ENCODE data around the gene F2RL1. TPM values are rescaled to one million over a fixed set of nuclear protein-coding genes. Genes with fewer than 3 reads are reported as not detected.

F2RL1 gene
- total and polyA plus RNA-seq, 2 experiments from 2014 or later = 130 to 210 TPM

DNA sequence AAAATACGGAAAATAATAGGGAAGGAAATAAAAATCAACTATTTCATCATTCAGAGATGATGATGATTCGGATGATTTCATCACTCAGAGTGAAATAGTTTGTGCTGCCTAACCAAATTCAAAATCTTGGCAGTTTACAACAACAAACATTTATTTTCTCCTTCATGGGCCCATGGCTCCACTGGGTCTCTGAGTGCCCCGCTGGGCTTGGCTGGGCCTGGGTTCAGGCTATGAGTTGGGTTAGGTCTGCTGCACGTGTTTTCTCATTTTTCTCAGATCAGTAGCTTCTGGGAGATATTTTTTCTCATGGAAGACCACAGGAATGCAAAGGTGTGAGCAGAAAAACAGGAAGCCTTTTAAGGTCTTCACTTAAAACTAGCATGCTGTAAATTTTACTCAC is 24.0 kb upstream of the F2RL1 start:
- Histone ChIP-seq H4K20me1 (ENCODE audit: insufficient read depth, poor library complexity, severe bottlenecking) (no peaks in the 10 kb centered on the region), H3K27ac (no peak overlapping the region), H3K4me1 (ENCODE audit: insufficient read depth) (peaks cover 15% of the 10 kb centered on the region), H3K9me2 (replicated peaks; ENCODE audit: insufficient read depth) (no peaks in the 10 kb centered on the region), H3K36me3 (replicated peaks; ENCODE audit: insufficient read depth, low read depth) (no peaks in the 10 kb centered on the region), H3K9me3 (ENCODE audit: low read depth) (no peaks in the 10 kb centered on the region), H3K4me3 (no peak overlapping the region), H2AFZ (no peak overlapping the region), H3K4me2 (no peak overlapping the region), H3K79me2 (no peaks in the 10 kb centered on the region), H3K27me3 (no peaks in the 10 kb centered on the region)
- DNase-seq (ENCODE audit: low spot score) = no peak
- TF ChIP-seq EZH2phosphoT487 (IDR thresholded peaks at IDR 0.05; ENCODE audit: low read depth, severe bottlenecking, unreplicated experiment) = no peak
- no peak for TF ChIP-seq EZH2 (IDR thresholded peaks at IDR 0.05; ENCODE audit: borderline replicate concordance)
- 68% methylated on average over 4 of the region's 4 CpGs for WGBS (ENCODE audit: low lambda C conversion rate, missing lambda C conversion rate)

DNA sequence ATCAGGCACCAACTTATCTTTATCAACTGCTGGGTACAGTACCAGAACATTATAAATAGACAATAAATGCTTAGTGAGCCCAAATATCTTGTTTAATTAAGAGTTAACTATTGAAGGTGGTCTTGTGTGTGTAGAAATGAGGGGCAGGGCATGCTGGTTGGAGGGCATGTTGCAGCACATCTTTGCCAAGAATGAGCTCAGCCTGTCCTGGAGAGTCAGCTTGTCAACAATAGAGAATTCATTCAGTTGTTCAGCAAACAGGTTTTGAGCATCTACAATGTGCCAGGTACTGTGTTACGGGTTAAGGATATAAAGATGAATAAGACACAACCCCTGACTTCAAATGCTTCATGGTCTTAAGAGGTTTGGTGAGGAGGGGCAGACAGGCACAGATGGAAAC is 19.2 kb upstream of the F2RL1 start:
- Histone ChIP-seq H3K79me2 (no peaks in the 10 kb centered on the region), H3K9me2 (replicated peaks; ENCODE audit: insufficient read depth) (no peaks in the 10 kb centered on the region), H3K27ac (no peak overlapping the region), H2AFZ (no peak overlapping the region), H3K9me3 (ENCODE audit: low read depth) (no peaks in the 10 kb centered on the region), H4K20me1 (ENCODE audit: insufficient read depth, poor library complexity, severe bottlenecking) (no peaks in the 10 kb centered on the region), H3K27me3 (no peaks in the 10 kb centered on the region), H3K4me2 (no peak overlapping the region), H3K4me1 (ENCODE audit: insufficient read depth) (no peaks in the 10 kb centered on the region), H3K4me3 (no peak overlapping the region), H3K36me3 (replicated peaks; ENCODE audit: insufficient read depth, low read depth) (no peaks in the 10 kb centered on the region)
- WGBS (ENCODE audit: low lambda C conversion rate, missing lambda C conversion rate) = 96% methylated on average over 1 of the region's 1 CpG
- DNase-seq (ENCODE audit: low spot score) = no peak
- no peak for TF ChIP-seq EZH2 (IDR thresholded peaks at IDR 0.05; ENCODE audit: borderline replicate concordance)
- TF ChIP-seq, protein P1, sequence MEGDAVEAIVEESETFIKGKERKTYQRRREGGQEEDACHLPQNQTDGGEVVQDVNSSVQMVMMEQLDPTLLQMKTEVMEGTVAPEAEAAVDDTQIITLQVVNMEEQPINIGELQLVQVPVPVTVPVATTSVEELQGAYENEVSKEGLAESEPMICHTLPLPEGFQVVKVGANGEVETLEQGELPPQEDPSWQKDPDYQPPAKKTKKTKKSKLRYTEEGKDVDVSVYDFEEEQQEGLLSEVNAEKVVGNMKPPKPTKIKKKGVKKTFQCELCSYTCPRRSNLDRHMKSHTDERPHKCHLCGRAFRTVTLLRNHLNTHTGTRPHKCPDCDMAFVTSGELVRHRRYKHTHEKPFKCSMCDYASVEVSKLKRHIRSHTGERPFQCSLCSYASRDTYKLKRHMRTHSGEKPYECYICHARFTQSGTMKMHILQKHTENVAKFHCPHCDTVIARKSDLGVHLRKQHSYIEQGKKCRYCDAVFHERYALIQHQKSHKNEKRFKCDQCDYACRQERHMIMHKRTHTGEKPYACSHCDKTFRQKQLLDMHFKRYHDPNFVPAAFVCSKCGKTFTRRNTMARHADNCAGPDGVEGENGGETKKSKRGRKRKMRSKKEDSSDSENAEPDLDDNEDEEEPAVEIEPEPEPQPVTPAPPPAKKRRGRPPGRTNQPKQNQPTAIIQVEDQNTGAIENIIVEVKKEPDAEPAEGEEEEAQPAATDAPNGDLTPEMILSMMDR (IDR thresholded peaks at IDR 0.05; ENCODE audit: poor library complexity) = no peak
- TF ChIP-seq EZH2phosphoT487 (IDR thresholded peaks at IDR 0.05; ENCODE audit: low read depth, severe bottlenecking, unreplicated experiment) = no peak

DNA sequence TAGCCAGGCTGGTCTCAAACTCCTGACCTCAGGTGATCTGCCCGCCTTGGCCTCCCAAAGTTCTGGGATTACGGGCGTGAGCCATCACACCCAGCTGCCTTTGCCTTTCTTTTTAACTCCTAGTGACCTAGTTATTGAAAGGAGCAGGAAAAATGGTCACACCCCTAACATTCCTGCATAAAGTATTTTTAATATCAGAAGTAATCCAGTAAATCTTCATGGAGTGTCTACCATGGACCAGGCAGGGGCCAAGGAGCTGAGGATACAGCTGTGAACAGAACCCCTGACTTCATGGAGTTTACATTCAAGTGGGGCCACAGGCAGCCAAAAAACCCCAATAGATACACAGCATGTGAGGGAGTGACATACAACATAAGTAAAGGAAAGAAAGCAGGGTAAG is 18.3 kb upstream of the F2RL1 start:
- no peak for DNase-seq (ENCODE audit: low spot score)
- TF ChIP-seq, protein P1 (IDR thresholded peaks at IDR 0.05; ENCODE audit: poor library complexity) = no peak
- TF ChIP-seq EZH2phosphoT487 (IDR thresholded peaks at IDR 0.05; ENCODE audit: low read depth, severe bottlenecking, unreplicated experiment) (no peak), EZH2 (IDR thresholded peaks at IDR 0.05; ENCODE audit: borderline replicate concordance) (no peak)
- no peaks in the 10 kb centered on the region for H3K9me2 ChIP-seq (replicated peaks; ENCODE audit: insufficient read depth)
- no peak overlapping the region for H3K4me2 ChIP-seq
- no peaks in the 10 kb centered on the region for H3K36me3 ChIP-seq (replicated peaks; ENCODE audit: insufficient read depth, low read depth)
- H3K9me3 ChIP-seq (ENCODE audit: low read depth) = no peaks in the 10 kb centered on the region
- peaks cover 3% of the 10 kb centered on the region for H3K4me1 ChIP-seq (ENCODE audit: insufficient read depth)
- no peaks in the 10 kb centered on the region for H3K79me2 ChIP-seq
- H4K20me1 ChIP-seq (ENCODE audit: insufficient read depth, poor library complexity, severe bottlenecking) = no peaks in the 10 kb centered on the region
- WGBS (ENCODE audit: low lambda C conversion rate, missing lambda C conversion rate) = 95% methylated on average over 3 of the region's 3 CpGs
- no peak overlapping the region for H3K4me3 ChIP-seq
- no peaks in the 10 kb centered on the region for H3K27me3 ChIP-seq
- no peak overlapping the region for H2AFZ ChIP-seq
- H3K27ac ChIP-seq = peak overlapping the region; percentile 67

DNA sequence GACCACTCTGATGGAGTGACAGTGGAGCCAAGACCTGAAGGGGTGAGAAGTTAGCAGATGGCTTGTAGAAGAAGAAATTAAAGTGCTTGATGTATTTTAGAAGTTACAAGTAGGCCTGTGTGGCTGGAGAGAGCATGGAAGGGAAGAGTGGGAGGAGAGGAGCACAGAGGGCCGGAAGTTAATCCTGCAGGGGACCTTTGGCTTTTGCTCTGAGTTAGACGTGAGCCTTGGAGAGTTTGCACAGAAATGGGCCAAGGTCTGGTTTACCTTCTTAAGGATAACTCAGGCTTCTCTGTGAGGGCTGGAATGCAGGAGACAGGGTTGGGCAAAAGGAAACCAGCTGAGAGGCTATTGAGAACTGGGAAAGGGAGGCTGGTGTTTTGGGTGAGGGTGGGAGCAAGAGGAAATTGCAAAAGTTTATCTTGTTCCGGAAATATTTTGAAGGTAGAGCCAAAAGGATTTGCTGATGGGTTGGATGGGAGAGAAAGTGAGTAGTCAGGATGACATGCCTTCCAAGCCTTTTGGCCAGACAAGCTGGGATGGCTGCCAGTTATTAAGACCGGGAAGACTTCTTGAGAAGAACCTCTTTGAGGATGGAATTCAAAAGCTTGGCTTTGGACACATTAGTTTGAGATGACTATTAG is 17.5 kb upstream of the F2RL1 start:
- DNase-seq (ENCODE audit: low spot score) = no peak

More for the DNA sequence above, 17.5 kb upstream of the F2RL1 start:
- Histone ChIP-seq H3K4me1 (ENCODE audit: insufficient read depth) (peaks cover 5% of the 10 kb centered on the region), H3K27ac (peak overlapping the region; percentile 67), H3K36me3 (replicated peaks; ENCODE audit: insufficient read depth, low read depth) (no peaks in the 10 kb centered on the region), H2AFZ (no peak overlapping the region), H3K9me3 (ENCODE audit: low read depth) (no peaks in the 10 kb centered on the region), H3K27me3 (no peaks in the 10 kb centered on the region), H3K4me3 (no peak overlapping the region), H3K79me2 (no peaks in the 10 kb centered on the region), H3K4me2 (no peak overlapping the region), H4K20me1 (ENCODE audit: insufficient read depth, poor library complexity, severe bottlenecking) (no peaks in the 10 kb centered on the region), H3K9me2 (replicated peaks; ENCODE audit: insufficient read depth) (no peaks in the 10 kb centered on the region)
- 73% methylated on average over 4 of the region's 4 CpGs for WGBS (ENCODE audit: low lambda C conversion rate, missing lambda C conversion rate)
- TF ChIP-seq EZH2phosphoT487 (IDR thresholded peaks at IDR 0.05; ENCODE audit: low read depth, severe bottlenecking, unreplicated experiment) (no peak), EZH2 (IDR thresholded peaks at IDR 0.05; ENCODE audit: borderline replicate concordance) (no peak)
- TF ChIP-seq, protein P1 (IDR thresholded peaks at IDR 0.05; ENCODE audit: poor library complexity) = no peak

All from hepatocyte (in vitro differentiated cells).